ENCODE measurements around the gene SBNO1. TPM values are rescaled to one million over a fixed set of nuclear protein-coding genes. Genes with fewer than 3 reads are reported as not detected.

The SBNO1 gene
- total RNA-seq, 1 experiment from 2014 or later: 60.8 TPM

- CTCF ChIA-PET: no interaction called here
- H3K4me1 Mint-ChIP-seq (ENCODE audit: low read depth, unreplicated experiment): no peaks in the 10 kb centered on the region
- H3K27me3 Mint-ChIP-seq (ENCODE audit: unreplicated experiment): no peaks in the 10 kb centered on the region
- DNase-seq: no peak
- H3K36me3 Mint-ChIP-seq (ENCODE audit: insufficient read depth, unreplicated experiment): peaks cover 48% of the 10 kb centered on the region
- TF ChIP-seq CTCF (IDR thresholded peaks at IDR 0.05; ENCODE audit: unreplicated experiment): no peak
- H3K27ac Mint-ChIP-seq (ENCODE audit: unreplicated experiment): no peak overlapping the region
- no peak overlapping the region for H3K4me3 Mint-ChIP-seq (ENCODE audit: low read depth, unreplicated experiment)
- BruUV-seq (replicated peaks): no TSS peak
- intact Hi-C loops (cut with micrococcal nuclease; ENCODE audit: unreplicated experiment): no loop called here
- no peaks in the 10 kb centered on the region for H3K9me3 Mint-ChIP-seq (ENCODE audit: low read depth, unreplicated experiment)
These were observed 39.9 kb upstream of the SBNO1 start for GRCh38 chr12:123404581-123404980.

- no peak for TF ChIP-seq CTCF (IDR thresholded peaks at IDR 0.05; ENCODE audit: unreplicated experiment)
- Mint-ChIP-seq H3K4me1 (ENCODE audit: low read depth, unreplicated experiment) (no peaks in the 10 kb centered on the region), H3K27me3 (ENCODE audit: unreplicated experiment) (no peaks in the 10 kb centered on the region), H3K9me3 (ENCODE audit: low read depth, unreplicated experiment) (no peaks in the 10 kb centered on the region), H3K4me3 (ENCODE audit: low read depth, unreplicated experiment) (no peak overlapping the region), H3K36me3 (ENCODE audit: insufficient read depth, unreplicated experiment) (peaks cover 57% of the 10 kb centered on the region), H3K27ac (ENCODE audit: unreplicated experiment) (no peak overlapping the region)
- DNase-seq: no peak
- CTCF ChIA-PET: no interaction called here
- no TSS peak for BruUV-seq (replicated peaks)
- intact Hi-C loops (cut with micrococcal nuclease; ENCODE audit: unreplicated experiment): no loop called here
These were observed 37.4 kb upstream of the SBNO1 start for GRCh38 chr12:123401753-123402683.

- no peaks in the 10 kb centered on the region for H3K4me1 Mint-ChIP-seq (ENCODE audit: low read depth, unreplicated experiment)
- H3K4me3 Mint-ChIP-seq (ENCODE audit: low read depth, unreplicated experiment): no peak overlapping the region
- no peak for DNase-seq
- H3K9me3 Mint-ChIP-seq (ENCODE audit: low read depth, unreplicated experiment): no peaks in the 10 kb centered on the region
- CTCF ChIA-PET: interaction anchor here (0.7 kb wide), 1 partner anchor 77 kb away, joined by 4 read pairs; no protein-coding TSS in a partner anchor
- no peak overlapping the region for H3K27ac Mint-ChIP-seq (ENCODE audit: unreplicated experiment)
- H3K36me3 Mint-ChIP-seq (ENCODE audit: insufficient read depth, unreplicated experiment): peaks cover 63% of the 10 kb centered on the region
- no peak for TF ChIP-seq CTCF (IDR thresholded peaks at IDR 0.05; ENCODE audit: unreplicated experiment)
- intact Hi-C loops (cut with micrococcal nuclease; ENCODE audit: unreplicated experiment): no loop called here
- BruUV-seq (replicated peaks): no TSS peak
- no peaks in the 10 kb centered on the region for H3K27me3 Mint-ChIP-seq (ENCODE audit: unreplicated experiment)
These were observed 34.6 kb upstream of the SBNO1 start for GRCh38 chr12:123399255-123399617.

GRCh38 chr12:123398550-123399254, 34.1 kb upstream of the SBNO1 start:
- Mint-ChIP-seq H3K9me3 (ENCODE audit: low read depth, unreplicated experiment) (no peaks in the 10 kb centered on the region), H3K27ac (ENCODE audit: unreplicated experiment) (no peak overlapping the region), H3K4me3 (ENCODE audit: low read depth, unreplicated experiment) (no peak overlapping the region), H3K36me3 (ENCODE audit: insufficient read depth, unreplicated experiment) (peaks cover 59% of the 10 kb centered on the region), H3K4me1 (ENCODE audit: low read depth, unreplicated experiment) (no peaks in the 10 kb centered on the region), H3K27me3 (ENCODE audit: unreplicated experiment) (no peaks in the 10 kb centered on the region)
- intact Hi-C loops (cut with micrococcal nuclease; ENCODE audit: unreplicated experiment): no loop called here
- DNase-seq: no peak
- TF ChIP-seq CTCF (IDR thresholded peaks at IDR 0.05; ENCODE audit: unreplicated experiment): no peak
- BruUV-seq (replicated peaks): no TSS peak
- CTCF ChIA-PET: no interaction called here

Data from Calu3 (cell line).